HG02943 (cell line): ENCODE data around the gene ATG7.

Source experiments
- ATAC-seq: cut with Tn5 transposase; IDR thresholded peaks from one replicate; pipeline ENCODE4 v1.9.1; 2021; ENCODE audit warnings: mild to moderate bottlenecking, low read depth, moderate library complexity; ENCODE audit not compliant: unreplicated experiment

The ATG7 gene

DNA sequence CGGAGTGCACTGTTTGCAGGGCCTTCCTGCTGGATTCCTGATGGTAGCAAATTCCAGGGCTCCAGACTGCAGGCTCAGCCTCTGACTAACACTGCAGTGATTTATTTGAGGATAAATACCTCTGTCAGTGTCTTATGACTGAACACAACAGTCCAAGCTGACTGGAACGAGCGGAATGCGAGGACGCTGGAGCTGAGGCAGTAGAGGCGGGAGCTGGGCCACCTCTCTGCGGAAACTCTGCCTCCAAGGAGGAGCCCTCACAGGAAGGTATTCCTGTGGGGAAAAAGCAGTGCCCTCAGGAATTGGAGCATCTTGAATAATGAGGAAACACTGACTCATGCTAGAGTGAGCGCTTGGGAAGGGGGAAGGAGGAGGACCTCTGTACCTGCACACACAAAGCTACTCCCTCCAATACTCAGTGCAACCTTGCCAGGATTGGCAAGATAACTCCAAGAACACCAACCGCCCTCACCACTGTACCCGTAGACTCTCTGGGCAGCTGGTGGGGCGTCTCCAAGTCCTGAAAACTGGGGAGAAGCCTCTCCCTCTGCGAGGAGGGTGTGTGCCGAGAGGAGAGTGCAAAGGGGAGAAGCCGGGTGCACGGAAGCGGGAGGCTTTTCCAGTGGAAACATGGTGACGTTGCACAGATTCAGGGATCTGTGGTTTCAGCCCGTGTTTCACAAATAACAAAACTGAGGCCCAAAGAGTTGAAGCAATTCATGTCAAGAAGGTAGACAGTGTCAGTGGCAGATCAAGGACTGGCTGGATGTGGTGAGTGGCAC, 328.5 kb downstream of the ATG7 start:
- ATAC-seq: no peak

DNA sequence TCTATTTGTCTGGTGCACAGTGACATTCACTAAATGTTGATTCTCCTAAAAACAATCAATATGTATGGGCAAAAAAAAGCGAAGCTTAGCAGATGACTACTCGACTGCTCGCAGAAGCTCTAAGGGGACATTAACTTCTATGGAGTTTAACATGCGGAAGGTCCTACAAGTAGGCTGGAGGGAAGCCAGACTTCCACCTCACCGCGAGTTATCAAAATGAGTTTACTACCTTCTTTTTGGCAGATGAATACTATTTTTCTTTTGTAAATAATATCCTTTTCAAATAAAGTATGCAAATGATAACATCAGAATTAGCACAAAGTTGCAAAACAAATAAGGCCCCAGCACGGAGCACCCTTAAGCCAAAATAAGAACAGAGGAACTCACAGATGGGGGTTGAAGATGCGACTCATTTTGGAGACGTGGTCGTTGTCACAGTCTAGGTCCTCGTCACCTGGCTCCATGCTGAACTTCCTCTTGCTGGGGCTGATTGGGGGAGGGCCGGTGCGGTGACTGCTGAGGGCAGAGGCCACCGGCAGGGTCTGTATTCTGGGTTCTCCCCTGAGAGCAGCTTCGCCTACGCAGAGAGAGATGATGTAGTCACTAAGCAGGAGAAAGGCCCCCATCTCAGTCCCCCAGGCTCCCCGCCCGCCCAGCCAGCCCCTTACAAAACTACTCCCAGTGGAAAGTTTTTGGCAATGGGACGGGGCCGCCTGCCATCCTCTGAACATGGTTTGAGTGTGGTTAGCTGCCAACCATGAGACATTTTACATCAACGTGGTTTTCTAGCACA, 329.4 kb downstream of the ATG7 start:
- peak; percentile 86 for ATAC-seq

DNA sequence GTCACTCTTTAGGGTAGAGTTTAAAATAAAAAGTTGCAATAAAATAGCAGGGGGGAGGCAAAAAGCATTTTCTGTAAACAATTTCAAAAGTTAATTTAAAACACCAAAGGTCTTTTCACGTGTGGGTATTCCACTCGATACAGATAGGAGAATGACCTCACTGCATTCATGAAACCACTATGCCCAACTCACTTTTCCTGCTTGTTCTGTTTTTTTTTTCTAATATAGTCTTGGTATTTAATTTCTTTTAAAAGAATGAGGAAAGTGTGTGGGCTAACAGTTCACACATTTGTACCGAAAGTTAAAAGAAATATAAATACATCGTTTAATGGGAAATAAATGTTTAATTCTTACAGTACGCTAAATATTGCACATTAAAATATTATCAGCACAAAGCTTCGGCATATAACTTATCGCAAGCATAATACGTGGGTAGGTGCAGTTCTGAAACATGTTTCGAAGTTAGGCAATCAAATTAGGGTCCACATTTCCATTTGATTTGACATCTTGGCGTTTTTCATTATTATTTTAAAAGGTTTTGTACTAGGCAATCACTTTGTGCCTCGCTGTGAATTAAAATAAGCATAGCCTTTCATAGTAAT, 330.1 kb downstream of the ATG7 start:
- ATAC-seq: no peak

DNA sequence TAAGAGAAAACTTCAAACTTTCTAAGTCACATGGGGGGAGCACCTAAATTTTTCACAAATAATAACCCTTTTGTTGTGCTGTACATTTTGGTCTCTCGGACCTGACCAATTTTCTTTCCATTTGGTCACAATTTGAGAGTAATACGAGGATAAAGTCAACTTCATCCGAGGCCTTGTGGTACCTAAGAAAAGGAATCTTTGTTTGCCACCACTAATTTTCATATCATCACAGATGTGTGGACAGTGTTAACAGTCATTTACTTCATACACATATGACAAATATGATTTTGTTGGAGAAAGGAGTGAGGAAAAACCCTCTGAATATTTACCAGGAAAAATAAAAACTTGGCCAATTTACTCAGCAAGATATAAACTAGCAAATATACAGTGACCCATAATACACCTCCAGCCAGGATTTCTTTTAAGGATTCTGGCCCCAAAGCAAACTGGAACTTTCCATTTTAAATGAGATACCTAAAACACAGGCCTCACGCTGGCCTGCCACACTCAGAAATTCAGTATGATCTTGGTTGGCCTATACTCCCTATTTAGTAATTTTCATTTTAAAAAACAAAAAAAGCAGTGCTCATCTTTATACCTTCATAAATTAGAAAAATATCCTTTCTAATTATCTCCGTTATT, 330.8 kb downstream of the ATG7 start:
- ATAC-seq: no peak

DNA sequence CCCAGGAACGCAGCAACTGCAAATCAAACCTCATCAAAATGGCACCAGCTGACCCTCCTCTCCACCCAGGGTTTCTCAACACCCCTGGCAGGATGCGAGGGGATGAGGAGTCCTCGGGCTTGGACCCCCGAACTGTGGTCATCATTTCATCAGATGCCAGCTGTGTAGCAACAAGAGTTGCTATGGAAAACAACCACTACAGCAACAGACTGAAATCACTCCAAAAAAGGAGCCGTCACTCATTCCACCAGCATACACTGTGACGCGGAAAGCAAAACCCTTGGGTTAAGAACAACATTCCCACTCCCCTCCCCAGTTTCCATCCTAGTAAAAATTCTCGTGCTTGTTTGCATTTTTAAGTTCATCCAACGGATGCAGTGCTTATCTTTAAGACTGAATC, 331.4 kb downstream of the ATG7 start:
- ATAC-seq: no peak

DNA sequence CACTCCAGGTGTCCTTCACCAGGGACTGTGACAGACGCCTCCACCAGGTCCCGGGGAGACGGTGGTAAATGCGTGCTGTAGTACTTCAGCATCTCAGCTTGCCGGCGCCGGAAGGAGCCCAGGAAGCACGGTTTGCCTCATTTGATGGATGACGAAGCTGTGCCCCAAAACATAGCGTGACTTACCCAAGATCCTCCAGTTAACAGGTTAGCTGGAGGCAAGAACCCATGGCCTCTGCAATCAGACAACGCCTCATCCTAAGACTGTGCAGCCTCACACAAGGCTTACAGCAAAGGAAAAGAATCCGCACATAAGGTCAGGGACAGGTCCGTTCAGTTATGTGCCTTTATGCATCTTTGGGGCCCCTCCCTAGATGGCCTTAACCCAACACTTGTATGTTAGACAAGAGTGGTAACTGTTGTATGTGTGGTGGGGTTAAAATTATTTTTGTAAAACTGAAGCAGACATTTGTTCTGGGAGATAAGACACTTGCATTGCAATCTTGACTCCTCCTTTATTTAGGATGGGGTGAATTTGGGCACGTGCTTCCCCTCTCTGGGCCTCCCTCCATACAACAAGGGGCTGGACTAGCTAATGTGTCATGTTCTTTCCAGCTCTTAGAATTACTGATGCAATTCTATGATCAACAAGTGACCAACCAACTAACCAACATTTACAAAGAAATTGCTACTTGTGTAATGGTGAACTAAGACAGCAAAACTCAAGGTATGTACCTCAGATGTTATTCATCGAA, 332.1 kb downstream of the ATG7 start:
- ATAC-seq: no peak

DNA sequence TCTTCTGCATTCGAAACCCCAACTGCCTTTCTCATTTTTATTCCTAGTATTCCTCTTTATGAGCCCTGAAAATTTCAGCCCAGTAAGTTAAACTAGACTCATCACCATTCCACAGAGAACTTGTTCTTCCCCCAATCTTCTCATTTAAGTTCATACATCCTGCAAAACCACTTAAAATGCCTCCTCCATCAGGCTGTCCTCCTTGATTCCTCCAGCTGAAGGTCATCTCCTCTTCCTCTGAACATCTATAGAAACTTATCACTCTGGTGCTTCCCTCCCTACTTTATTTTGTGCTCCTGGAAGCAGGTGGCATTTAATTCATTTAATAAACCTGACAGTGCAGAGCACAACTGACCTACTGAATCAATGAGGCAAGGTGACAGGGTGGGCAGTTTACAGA, 333.2 kb downstream of the ATG7 start:
- ATAC-seq: no peak

DNA sequence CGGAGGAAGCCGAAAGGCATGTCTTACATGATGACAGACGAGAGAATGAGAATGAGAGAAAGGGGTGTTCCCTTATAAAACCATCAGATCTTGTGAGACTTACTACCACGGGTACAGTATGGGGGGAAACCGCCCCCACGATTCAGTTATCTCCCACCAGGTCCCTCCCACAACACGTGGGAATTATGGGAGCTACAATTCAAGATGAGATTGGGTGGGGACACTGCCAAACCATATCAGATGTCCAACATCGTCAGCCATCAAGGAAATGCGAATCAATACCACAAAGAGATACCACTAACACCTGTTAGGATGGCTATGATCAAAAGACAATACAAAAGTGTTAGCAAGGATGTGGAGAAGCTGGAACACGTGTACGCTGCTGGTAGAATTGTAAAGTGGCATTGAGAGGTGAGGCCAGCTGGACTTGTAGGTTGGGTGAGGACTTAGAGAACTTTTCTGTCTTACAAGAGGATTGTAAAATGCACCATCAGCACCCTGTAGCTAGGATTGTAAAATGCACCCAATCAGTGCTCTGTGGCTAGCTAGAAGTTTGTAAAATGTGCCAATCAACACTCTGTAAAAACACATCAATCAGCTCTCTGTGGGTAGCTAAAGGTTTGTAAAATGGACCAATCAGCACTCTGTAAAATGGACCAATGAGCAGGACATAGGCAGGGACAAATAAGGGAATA, 334.0 kb downstream of the ATG7 start:
- ATAC-seq: no peak

DNA sequence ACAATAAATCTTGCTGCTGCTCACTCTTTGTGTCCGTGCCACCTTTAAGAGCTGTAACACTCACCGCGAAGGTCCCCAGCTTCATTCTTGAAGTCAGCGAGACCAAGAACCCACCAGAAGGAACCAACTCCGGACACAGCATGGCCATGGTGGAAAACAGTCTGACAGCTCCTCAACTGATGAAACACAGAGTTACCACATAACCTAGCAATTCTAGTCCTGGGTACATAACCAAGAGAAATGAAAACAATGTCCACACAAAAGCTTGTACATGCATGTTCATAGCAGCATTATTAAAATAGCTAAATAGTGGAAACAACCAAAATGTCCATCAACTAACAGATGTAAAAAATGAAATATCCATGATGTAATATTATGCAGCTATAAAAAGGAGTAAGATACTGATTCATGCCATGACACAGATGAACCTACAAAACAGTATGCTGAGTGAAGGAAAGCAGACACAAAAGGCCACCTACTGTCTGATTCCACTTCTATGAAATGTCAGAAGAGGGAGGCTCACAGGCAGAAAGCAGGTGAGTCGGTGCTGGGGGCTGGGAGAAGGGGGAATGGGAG, 334.8 kb downstream of the ATG7 start:
- ATAC-seq: no peak
